Gastroesophageal sphincter (tissue), 3 donors: ENCODE measurements around the gene CIAO3.

Experiments
- CTCF ChIP-seq, 4 experiments: fragments of 200-600 bp in 2 of 4; fragments of 450-650 bp in 2 of 4; sonication (generic) in 1 of 4; IDR thresholded peaks; one replicate each; pipeline ENCODE4 v1.5.1; 2017 to 2019; ENCODE audit warnings: antibody characterized with exemption in 4 of 4, mild to moderate bottlenecking in 2 of 4, moderate library complexity in 2 of 4
- POLR2AphosphoS5 ChIP-seq: sonication (generic); formaldehyde crosslinking; IDR thresholded peaks from one replicate; pipeline ENCODE4 v1.6.1; 2017; ENCODE audit warnings: antibody characterized with exemption

- TF ChIP-seq CTCF (IDR thresholded peaks at IDR 0.05): no peak
- TF ChIP-seq POLR2AphosphoS5: no peak
Observed at GRCh38 chr16:692356-693108, 48.3 kb downstream of the CIAO3 start.
